Thoracic aorta (tissue), 2 donors: Measurements from ENCODE around the gene CYFIP2. TPM values are rescaled to one million over a fixed set of nuclear protein-coding genes. Genes with fewer than 3 reads are reported as not detected.

Experiments
- ATAC-seq: fragments of 150-250 bp; one replicate; pipeline ENCODE4 v1.8.0; 2017; ENCODE audit warnings: low read depth; ENCODE audit not compliant: insufficient number of reproducible peaks, low FRiP score
- DNase-seq: peaks from one replicate; pipeline ENCODE4 v3.0.0-alpha.2; 2020; ENCODE audit warnings: low spot score
- H3K27ac ChIP-seq, 2 donors: fragments of 200-600 bp; sonication (generic); 1 replicate in 1 of 2; 2 replicates in 1 of 2; pipeline ENCODE4 v1.5.1; 2016; ENCODE audit warnings: mild to moderate bottlenecking in 2 of 2, moderate library complexity in 2 of 2
- H3K27me3 ChIP-seq: fragments of 200-600 bp; sonication (generic); replicated peaks from 2 replicates; pipeline ENCODE4 v1.6.0; 2016; ENCODE audit warnings: mild to moderate bottlenecking; ENCODE audit not compliant: insufficient read depth
- H3K36me3 ChIP-seq: fragments of 200-600 bp; sonication (generic); one replicate; pipeline ENCODE4 v1.5.1; 2016
- H3K4me1 ChIP-seq, 2 donors: fragments of 200-600 bp; sonication (generic); 1 replicate in 1 of 2; 2 replicates in 1 of 2; pipeline versions ENCODE4 v1.5.1 to v1.6.0; 2016; ENCODE audit warnings: low read depth in 2 of 2, mild to moderate bottlenecking in 1 of 2; ENCODE audit not compliant: control insufficient read depth in 1 of 2
- H3K4me3 ChIP-seq: fragments of 200-600 bp; sonication (generic); 2 replicates; pipeline ENCODE4 v1.5.1; 2016; ENCODE audit warnings: mild to moderate bottlenecking
- H3K9me3 ChIP-seq: fragments of 200-600 bp; sonication (generic); 2 replicates; pipeline ENCODE4 v1.5.1; 2016
- total RNA-seq, 2 donors: library from RNA; depleted of rRNA; stranded (reverse); fragments of >200 nt; gene quantifications; one replicate each; pipeline versions ENCODE4 v1.1.0 to v1.2.3, GENCODE V29; 2016
- TF ChIP-seq, protein P1 (sequence below): fragments of 200-600 bp; sonication (generic); IDR thresholded peaks from one replicate; pipeline ENCODE4 v1.5.1; 2019; ENCODE audit warnings: antibody characterized with exemption

The CYFIP2 gene
- total RNA-seq, 2 donors from 2014 or later: 60.0 to 192 TPM

DNA sequence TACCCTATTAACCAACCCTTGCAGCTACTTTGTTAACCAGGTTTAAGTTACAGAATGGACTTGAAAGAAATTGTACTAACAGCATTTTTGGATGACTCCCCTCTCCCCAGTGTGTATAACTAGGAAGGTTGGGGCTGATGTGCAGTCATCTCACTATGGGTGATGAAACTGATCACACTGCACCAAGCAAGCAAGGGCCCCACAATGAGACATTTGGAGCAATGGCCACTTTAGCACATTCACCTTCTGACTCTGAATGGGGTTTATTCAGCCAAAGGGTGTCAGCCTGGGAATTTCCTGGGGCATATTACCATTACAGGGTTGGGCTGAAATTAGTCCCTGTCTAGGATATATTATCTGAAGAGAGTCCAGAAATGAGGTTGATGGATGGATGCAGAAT is 18.7 kb upstream of the CYFIP2 start:
- Histone ChIP-seq H3K27me3 (no peaks in the 10 kb centered on the region), H3K4me3 (no peak overlapping the region), H3K36me3 (no peaks in the 10 kb centered on the region), H3K9me3 (no peaks in the 10 kb centered on the region), H3K4me1 (no peaks in the 10 kb centered on the region), H3K27ac (no peak overlapping the region)
- DNase-seq (no peak), ATAC-seq (no peak)
- TF ChIP-seq, protein P1, sequence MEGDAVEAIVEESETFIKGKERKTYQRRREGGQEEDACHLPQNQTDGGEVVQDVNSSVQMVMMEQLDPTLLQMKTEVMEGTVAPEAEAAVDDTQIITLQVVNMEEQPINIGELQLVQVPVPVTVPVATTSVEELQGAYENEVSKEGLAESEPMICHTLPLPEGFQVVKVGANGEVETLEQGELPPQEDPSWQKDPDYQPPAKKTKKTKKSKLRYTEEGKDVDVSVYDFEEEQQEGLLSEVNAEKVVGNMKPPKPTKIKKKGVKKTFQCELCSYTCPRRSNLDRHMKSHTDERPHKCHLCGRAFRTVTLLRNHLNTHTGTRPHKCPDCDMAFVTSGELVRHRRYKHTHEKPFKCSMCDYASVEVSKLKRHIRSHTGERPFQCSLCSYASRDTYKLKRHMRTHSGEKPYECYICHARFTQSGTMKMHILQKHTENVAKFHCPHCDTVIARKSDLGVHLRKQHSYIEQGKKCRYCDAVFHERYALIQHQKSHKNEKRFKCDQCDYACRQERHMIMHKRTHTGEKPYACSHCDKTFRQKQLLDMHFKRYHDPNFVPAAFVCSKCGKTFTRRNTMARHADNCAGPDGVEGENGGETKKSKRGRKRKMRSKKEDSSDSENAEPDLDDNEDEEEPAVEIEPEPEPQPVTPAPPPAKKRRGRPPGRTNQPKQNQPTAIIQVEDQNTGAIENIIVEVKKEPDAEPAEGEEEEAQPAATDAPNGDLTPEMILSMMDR: no peak

DNA sequence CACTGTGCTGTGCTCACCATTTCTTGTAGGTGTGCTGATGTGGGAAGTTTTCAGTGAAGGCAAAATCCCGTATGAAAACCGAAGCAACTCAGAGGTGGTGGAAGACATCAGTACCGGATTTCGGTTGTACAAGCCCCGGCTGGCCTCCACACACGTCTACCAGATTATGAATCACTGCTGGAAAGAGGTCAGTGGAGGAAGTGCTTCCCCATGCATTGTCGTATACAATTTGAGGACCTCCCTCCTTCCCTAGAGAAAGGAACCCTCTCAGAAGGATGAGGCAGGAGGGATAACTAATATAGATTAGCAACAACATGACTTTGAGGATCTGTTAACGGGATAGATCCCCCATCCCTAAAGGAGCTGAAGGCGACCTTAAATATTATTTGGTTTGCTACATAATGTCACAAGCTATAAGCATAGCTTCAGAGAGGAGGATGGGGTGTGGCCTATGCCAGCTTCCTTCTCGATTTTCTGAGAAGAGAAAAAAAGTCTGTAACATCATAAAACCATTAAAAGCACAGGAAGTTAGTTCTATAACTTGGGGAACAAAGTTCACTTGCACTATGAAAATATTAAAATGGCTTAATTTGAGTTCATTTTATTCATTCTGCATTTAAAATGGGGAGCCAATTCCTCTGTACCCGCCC is 17.0 kb upstream of the CYFIP2 start:
- Histone ChIP-seq H3K4me1 (no peaks in the 10 kb centered on the region), H3K27ac (no peak overlapping the region), H3K27me3 (no peaks in the 10 kb centered on the region), H3K36me3 (no peaks in the 10 kb centered on the region), H3K9me3 (no peaks in the 10 kb centered on the region), H3K4me3 (no peak overlapping the region)
- ATAC-seq (no peak), DNase-seq (no peak)
- TF ChIP-seq, protein P1: no peak

DNA sequence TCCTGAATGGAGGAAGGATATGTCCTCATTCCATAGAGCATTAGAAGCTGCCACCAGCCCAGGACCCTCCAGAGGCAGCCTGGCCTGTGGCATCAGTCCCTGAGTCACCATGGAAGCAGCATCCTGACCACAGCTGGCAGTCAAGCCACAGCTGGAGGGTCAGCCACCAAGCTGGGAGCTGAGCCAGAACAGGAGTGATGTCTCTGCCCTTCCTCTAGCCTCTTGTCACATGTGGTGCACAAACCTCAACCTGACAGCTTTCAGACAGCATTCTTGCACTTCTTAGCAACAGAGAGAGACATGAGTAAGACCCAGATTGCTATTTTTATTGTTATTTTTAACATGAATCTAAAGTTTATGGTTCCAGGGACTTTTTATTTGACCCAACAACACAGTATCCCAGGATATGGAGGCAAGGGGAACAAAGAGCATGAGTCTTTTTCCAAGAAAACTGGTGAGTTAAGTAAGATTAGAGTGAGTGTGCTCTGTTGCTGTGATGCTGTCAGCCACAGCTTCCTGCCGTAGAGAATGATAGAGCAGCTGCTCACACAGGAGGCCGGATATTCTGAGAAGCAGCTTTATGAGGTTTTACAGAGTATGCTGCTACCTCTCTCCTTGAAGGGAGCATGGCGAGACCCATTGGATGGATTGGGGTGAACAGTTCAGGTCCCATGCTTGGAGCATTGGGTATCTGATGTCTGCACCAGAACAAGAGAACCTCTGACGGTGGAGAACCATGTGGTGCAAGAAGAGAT is 13.0 kb upstream of the CYFIP2 start:
- DNase-seq (no peak), ATAC-seq (no peak)
- TF ChIP-seq, protein P1: no peak
- Histone ChIP-seq H3K4me1 (no peaks in the 10 kb centered on the region), H3K27ac (no peak overlapping the region), H3K9me3 (no peaks in the 10 kb centered on the region), H3K27me3 (no peaks in the 10 kb centered on the region), H3K4me3 (no peak overlapping the region), H3K36me3 (no peaks in the 10 kb centered on the region)

DNA sequence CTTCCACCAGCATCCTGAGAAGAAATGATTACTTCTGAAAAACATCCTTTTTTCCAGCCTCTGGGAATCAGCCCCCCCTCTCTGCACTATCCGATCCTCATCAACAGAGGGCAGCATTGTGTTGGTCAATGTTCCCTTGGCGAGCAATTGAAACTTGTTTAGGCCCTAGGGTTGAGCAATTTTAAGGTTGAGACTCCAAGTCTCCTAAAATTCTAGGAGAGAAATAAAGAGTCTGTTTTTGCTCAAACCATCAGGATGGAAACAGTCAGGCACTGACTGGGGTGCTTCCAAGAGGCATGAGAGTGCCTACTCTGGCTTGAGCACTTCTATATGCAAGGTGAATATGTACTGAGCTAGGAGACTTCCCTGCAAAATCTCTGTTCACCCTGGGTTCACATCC is 12.4 kb upstream of the CYFIP2 start:
- no peak overlapping the region for H3K27ac ChIP-seq
- ATAC-seq: peak; percentile 73
- no peaks in the 10 kb centered on the region for H3K9me3 ChIP-seq
- TF ChIP-seq, protein P1: peak; percentile 80
- no peaks in the 10 kb centered on the region for H3K36me3 ChIP-seq
- no peak overlapping the region for H3K4me3 ChIP-seq
- no peaks in the 10 kb centered on the region for H3K27me3 ChIP-seq
- H3K4me1 ChIP-seq: no peaks in the 10 kb centered on the region
- DNase-seq: no peak

DNA sequence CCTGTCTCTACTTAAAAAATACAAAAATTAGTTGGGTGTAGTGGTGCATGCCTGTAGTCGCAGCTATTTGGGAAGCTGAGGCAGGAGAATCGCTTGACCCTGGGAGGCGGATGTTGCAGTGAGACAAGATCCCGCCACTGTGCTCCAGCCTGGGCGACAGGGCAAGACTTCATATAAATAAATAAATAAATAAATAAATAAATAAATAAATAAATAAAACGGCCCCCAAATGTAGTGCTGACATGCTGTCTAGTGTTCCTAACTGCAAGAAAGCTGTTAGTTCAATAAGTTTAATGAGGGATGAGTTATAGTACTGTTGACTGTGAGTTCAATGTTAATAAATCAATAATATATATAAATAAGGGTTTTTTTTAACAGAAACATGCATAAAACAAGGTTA is 7.5 kb upstream of the CYFIP2 start:
- DNase-seq: no peak
- Histone ChIP-seq H3K27me3 (no peaks in the 10 kb centered on the region), H3K36me3 (no peaks in the 10 kb centered on the region), H3K27ac (no peak overlapping the region), H3K9me3 (no peaks in the 10 kb centered on the region), H3K4me1 (no peaks in the 10 kb centered on the region), H3K4me3 (no peak overlapping the region)
- TF ChIP-seq, protein P1: no peak
- no peak for ATAC-seq
